Measurements from ENCODE around the gene RBMS1.

DNA sequence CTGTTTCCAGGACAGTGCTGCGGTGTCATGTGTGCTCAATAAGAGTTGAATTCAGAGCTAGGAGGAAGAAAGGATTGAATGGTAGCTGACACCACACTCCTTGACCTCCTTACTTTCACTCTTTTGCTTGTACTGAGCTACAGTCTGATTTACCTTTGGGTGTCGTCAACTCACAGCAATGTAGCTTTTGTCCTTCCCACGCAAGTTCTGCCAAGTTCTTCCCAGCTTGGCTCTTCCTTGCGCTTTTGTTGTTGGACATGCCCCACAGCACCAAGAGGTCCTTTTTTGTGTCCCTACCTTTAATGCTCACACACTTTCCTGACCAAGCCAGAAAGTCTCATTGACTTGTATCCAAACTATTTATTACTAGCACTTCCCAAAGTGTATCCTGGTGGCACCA is 255.2 kb downstream of the RBMS1 start:
- TF ChIP-seq, protein P1, sequence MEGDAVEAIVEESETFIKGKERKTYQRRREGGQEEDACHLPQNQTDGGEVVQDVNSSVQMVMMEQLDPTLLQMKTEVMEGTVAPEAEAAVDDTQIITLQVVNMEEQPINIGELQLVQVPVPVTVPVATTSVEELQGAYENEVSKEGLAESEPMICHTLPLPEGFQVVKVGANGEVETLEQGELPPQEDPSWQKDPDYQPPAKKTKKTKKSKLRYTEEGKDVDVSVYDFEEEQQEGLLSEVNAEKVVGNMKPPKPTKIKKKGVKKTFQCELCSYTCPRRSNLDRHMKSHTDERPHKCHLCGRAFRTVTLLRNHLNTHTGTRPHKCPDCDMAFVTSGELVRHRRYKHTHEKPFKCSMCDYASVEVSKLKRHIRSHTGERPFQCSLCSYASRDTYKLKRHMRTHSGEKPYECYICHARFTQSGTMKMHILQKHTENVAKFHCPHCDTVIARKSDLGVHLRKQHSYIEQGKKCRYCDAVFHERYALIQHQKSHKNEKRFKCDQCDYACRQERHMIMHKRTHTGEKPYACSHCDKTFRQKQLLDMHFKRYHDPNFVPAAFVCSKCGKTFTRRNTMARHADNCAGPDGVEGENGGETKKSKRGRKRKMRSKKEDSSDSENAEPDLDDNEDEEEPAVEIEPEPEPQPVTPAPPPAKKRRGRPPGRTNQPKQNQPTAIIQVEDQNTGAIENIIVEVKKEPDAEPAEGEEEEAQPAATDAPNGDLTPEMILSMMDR (IDR thresholded peaks at IDR 0.05 in 4 of 5, conservative IDR thresholded peaks at IDR 0.05 in 1 of 5) = no peak
- no peak for TF ChIP-seq POLR2A (IDR thresholded peaks at IDR 0.05)
